Calu3 (cell line): Measurements from ENCODE around the gene SUSD3. TPM values are rescaled to one million over a fixed set of nuclear protein-coding genes. Genes with fewer than 3 reads are reported as not detected.

Source experiments
- BruUV-seq: library from RNA; stranded (reverse); fragments of 400-500 nt; replicated peaks from 2 replicates; lab custom pipeline; 2021; lab: Mats Ljungman, UMichigan
- CTCF ChIA-PET: fragments of 300-600 bp; sonication (Branson Sonifier 250); formaldehyde crosslinking; loops from one replicate; lab custom pipeline; 2022; ENCODE audit warnings: antibody characterized with exemption; lab: Charles Lee
- DNase-seq: peaks from one replicate; pipeline ENCODE4 v3.0.0; 2022
- H3K27ac Mint-ChIP-seq: one replicate; pipeline ENCODE4 v1.8.0; 2022; ENCODE audit warnings: mixed read lengths; ENCODE audit not compliant: unreplicated experiment
- H3K27me3 Mint-ChIP-seq: one replicate; pipeline ENCODE4 v1.8.0; 2022; ENCODE audit warnings: mixed read lengths; ENCODE audit not compliant: unreplicated experiment
- H3K36me3 Mint-ChIP-seq: one replicate; pipeline ENCODE4 v1.8.0; 2022; ENCODE audit warnings: mild to moderate bottlenecking, moderate library complexity, mixed read lengths; ENCODE audit not compliant: insufficient read depth, unreplicated experiment
- H3K4me1 Mint-ChIP-seq: one replicate; pipeline ENCODE4 v1.8.0; 2022; ENCODE audit warnings: mild to moderate bottlenecking, low read depth, mixed read lengths; ENCODE audit not compliant: unreplicated experiment
- H3K4me3 Mint-ChIP-seq: one replicate; pipeline ENCODE4 v1.8.0; 2022; ENCODE audit warnings: mild to moderate bottlenecking, low read depth, moderate library complexity, mixed read lengths; ENCODE audit not compliant: unreplicated experiment
- H3K9me3 Mint-ChIP-seq: one replicate; pipeline ENCODE4 v1.8.0; 2022; ENCODE audit warnings: low read depth, mixed read lengths; ENCODE audit not compliant: unreplicated experiment
- intact Hi-C: fragments of 100-400 bp; cut with micrococcal nuclease; formaldehyde crosslinking; loops from one replicate; pipeline ENCODE4 v1.10.0; 2022; ENCODE audit not compliant: unreplicated experiment
- total RNA-seq: library from RNA; stranded (reverse); gene quantifications from 2 replicates; pipeline ENCODE4 v1.2.3, GENCODE V29; 2022
- TF ChIP-seq, protein P1 (sequence below): fragments of 200-600 bp; IDR thresholded peaks from one replicate; pipeline ENCODE4 v1.8.0; 2022; ENCODE audit warnings: antibody characterized with exemption; ENCODE audit not compliant: unreplicated experiment

The SUSD3 gene
- total RNA-seq, 1 experiment from 2014 or later = 1.3 TPM

- Mint-ChIP-seq H3K9me3 (no peaks in the 10 kb centered on the region), H3K4me1 (no peaks in the 10 kb centered on the region), H3K27ac (no peak overlapping the region), H3K27me3 (no peaks in the 10 kb centered on the region), H3K36me3 (no peaks in the 10 kb centered on the region), H3K4me3 (no peak overlapping the region)
- DNase-seq = no peak
- TF ChIP-seq, protein P1, sequence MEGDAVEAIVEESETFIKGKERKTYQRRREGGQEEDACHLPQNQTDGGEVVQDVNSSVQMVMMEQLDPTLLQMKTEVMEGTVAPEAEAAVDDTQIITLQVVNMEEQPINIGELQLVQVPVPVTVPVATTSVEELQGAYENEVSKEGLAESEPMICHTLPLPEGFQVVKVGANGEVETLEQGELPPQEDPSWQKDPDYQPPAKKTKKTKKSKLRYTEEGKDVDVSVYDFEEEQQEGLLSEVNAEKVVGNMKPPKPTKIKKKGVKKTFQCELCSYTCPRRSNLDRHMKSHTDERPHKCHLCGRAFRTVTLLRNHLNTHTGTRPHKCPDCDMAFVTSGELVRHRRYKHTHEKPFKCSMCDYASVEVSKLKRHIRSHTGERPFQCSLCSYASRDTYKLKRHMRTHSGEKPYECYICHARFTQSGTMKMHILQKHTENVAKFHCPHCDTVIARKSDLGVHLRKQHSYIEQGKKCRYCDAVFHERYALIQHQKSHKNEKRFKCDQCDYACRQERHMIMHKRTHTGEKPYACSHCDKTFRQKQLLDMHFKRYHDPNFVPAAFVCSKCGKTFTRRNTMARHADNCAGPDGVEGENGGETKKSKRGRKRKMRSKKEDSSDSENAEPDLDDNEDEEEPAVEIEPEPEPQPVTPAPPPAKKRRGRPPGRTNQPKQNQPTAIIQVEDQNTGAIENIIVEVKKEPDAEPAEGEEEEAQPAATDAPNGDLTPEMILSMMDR = no peak
- intact Hi-C loops = no loop called here
- BruUV-seq = no TSS peak
- CTCF ChIA-PET = no interaction called here
These were observed 27.6 kb upstream of the SUSD3 start for GRCh38 chr9:93030642-93031628.

DNA sequence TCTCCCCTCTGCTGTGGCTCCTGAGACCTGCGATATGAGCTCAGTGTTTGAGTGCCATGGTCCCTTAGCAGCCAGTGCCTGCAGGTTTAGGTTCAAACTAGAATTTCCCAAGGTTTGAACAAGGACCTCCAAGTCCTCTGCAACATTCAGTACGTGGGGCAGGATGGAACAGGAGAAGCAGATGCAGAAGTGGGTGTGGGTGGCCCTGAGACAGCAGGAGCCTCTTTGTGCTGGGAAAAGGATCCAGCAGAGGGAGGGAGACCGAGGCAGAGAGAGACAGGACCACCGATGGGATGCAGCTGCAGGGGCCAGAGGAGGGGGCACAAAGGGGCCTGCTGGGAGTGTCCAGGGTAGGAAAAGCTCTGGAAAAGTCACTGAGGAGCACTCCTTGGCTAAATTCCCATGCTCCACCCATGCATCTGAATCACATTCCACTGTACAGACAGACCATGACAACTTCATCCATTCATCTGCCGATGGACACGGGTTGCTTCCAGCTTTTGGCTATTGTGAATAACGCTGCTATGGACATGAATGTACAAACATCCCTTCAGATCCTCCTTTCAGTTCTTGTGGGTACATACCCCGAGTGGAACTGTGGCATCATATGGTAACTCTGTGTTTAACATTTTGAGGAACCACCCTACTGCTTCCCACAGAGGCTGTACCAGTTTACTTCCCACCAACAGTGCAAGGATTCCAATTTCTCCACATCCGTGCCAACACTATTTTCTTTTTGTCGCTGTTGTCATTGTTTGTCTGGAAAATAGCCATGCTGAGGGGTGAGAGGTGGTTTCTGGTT lies 26.7 kb upstream of the SUSD3 start:
- Mint-ChIP-seq H3K4me1 (no peaks in the 10 kb centered on the region), H3K27me3 (no peaks in the 10 kb centered on the region), H3K9me3 (no peaks in the 10 kb centered on the region), H3K4me3 (no peak overlapping the region), H3K36me3 (no peaks in the 10 kb centered on the region), H3K27ac (no peak overlapping the region)
- no TSS peak for BruUV-seq
- DNase-seq = no peak
- CTCF ChIA-PET = no interaction called here
- TF ChIP-seq, protein P1 = no peak
- intact Hi-C loops = no loop called here

- CTCF ChIA-PET = no interaction called here
- BruUV-seq = no TSS peak
- Mint-ChIP-seq H3K36me3 (no peaks in the 10 kb centered on the region), H3K9me3 (no peaks in the 10 kb centered on the region), H3K27me3 (no peaks in the 10 kb centered on the region), H3K4me1 (no peaks in the 10 kb centered on the region), H3K27ac (no peak overlapping the region), H3K4me3 (no peak overlapping the region)
- TF ChIP-seq, protein P1 = no peak
- intact Hi-C loops = no loop called here
- no peak for DNase-seq
These were observed 26.0 kb upstream of the SUSD3 start for GRCh38 chr9:93032545-93032944.

GRCh38 chr9:93033531-93033930 lies 25.0 kb upstream of the SUSD3 start:
- no peak overlapping the region for H3K27ac Mint-ChIP-seq
- no peaks in the 10 kb centered on the region for H3K36me3 Mint-ChIP-seq
- H3K27me3 Mint-ChIP-seq = no peaks in the 10 kb centered on the region
- intact Hi-C loops = no loop called here
- BruUV-seq = no TSS peak
- H3K4me1 Mint-ChIP-seq = no peaks in the 10 kb centered on the region
- no peaks in the 10 kb centered on the region for H3K9me3 Mint-ChIP-seq
- TF ChIP-seq, protein P1 = no peak
- no peak overlapping the region for H3K4me3 Mint-ChIP-seq
- CTCF ChIA-PET = no interaction called here
- no peak for DNase-seq
